DND-41 (cell line): ENCODE measurements around the gene CHD6.

Experiments used
- CTCF ChIP-seq: IDR thresholded peaks from 2 replicates; pipeline ENCODE4 v1.5.1; 2012; ENCODE audit warnings: borderline replicate concordance, low read length, moderate library complexity, mild to moderate bottlenecking; ENCODE audit not compliant: poor library complexity, severe bottlenecking; ENCODE audit errors: extremely low read depth
- EZH2 ChIP-seq: IDR thresholded peaks from 3 replicates; pipeline ENCODE4 v1.6.1; 2012; ENCODE audit warnings: borderline replicate concordance, low read depth, mild to moderate bottlenecking, moderate library complexity, low read length, inconsistent platforms; ENCODE audit not compliant: severe bottlenecking

- TF ChIP-seq CTCF: no peak
- TF ChIP-seq EZH2: no peak
Observed at GRCh38 chr20:41533537-41534136, 84.5 kb downstream of the CHD6 start.
